GM12801 (cell line): ENCODE measurements around the gene CHPF.

Experiments
- CTCF ChIP-seq: IDR thresholded peaks from one replicate; pipeline ENCODE4 v1.5.1; 2011; ENCODE audit warnings: control low read depth; ENCODE audit not compliant: insufficient read length; ENCODE audit errors: extremely low read depth

Gene CHPF

GRCh38 chr2:219576505-219577388 lies 33.1 kb upstream of the CHPF start:
- no peak for TF ChIP-seq CTCF

GRCh38 chr2:219575566-219576504 lies 32.2 kb upstream of the CHPF start:
- TF ChIP-seq CTCF, result no peak

- TF ChIP-seq CTCF, result no peak
These were observed 31.1 kb upstream of the CHPF start for GRCh38 chr2:219574484-219575311.

GRCh38 chr2:219573166-219573565 lies 29.6 kb upstream of the CHPF start:
- no peak for TF ChIP-seq CTCF

GRCh38 chr2:219572237-219573001 lies 28.8 kb upstream of the CHPF start, which contains the start of gene INHA:
Gene INHA, plus strand, starts transcription at chr2:219572310. Its CDS starts 65 bp downstream, at chr2:219572375.
- TF ChIP-seq CTCF, result no peak

- no peak for TF ChIP-seq CTCF
These were observed 28.0 kb upstream of the CHPF start, which contains the start of gene OBSL1 for GRCh38 chr2:219571311-219572236. Gene OBSL1, minus strand, starts transcription at chr2:219571539. Its CDS starts 307 bp downstream, at chr2:219571232.
